OCI-LY3 (cell line): ENCODE measurements around the gene STRBP.

Source experiments
- H2AFZ ChIP-seq: fragments of 200-600, 300-600 bp; shearing (Covaris generic); 2 replicates; pipeline ENCODE4 v1.6.0; 2014; ENCODE audit warnings: antibody characterized with exemption, low read depth, low read length
- H3K27ac ChIP-seq: fragments of 200-600, 300-600 bp; sonication (generic); 2 replicates; pipeline ENCODE4 v1.5.1; 2014; ENCODE audit warnings: mild to moderate bottlenecking, low read length, moderate library complexity, mixed read lengths
- H3K27me3 ChIP-seq: fragments of 200-600, 300-600 bp; sonication (generic); 2 replicates; pipeline ENCODE4 v1.6.1; 2014; ENCODE audit warnings: low read depth, low read length, mixed read lengths
- H3K36me3 ChIP-seq: fragments of 200-600, 300-600 bp; sonication (generic); replicated peaks from 2 replicates; pipeline ENCODE3; 2014; ENCODE audit warnings: low read depth, low read length, mixed read lengths
- H3K4me1 ChIP-seq: fragments of 300-600, 200-600 bp; sonication (generic); 2 replicates; pipeline ENCODE4 v1.6.1; 2014; ENCODE audit warnings: low read length, mixed read lengths
- H3K4me2 ChIP-seq: fragments of 200-600, 300-600 bp; sonication (generic); 2 replicates; pipeline ENCODE4 v1.6.1; 2014; ENCODE audit warnings: low read length, mixed read lengths
- H3K4me3 ChIP-seq: fragments of 300-600, 200-600 bp; sonication (generic); 2 replicates; pipeline ENCODE4 v1.5.1; 2014; ENCODE audit warnings: antibody characterized with exemption, mild to moderate bottlenecking, low read length, moderate library complexity
- H3K79me2 ChIP-seq: fragments of 300-600, 200-600 bp; shearing (Covaris generic); 2 replicates; pipeline ENCODE4 v1.6.1; 2014; ENCODE audit warnings: mild to moderate bottlenecking, low read length, mixed read lengths
- H3K9ac ChIP-seq: fragments of 300-600, 200-600 bp; shearing (Covaris generic); 2 replicates; pipeline ENCODE4 v1.6.0; 2014; ENCODE audit warnings: mild to moderate bottlenecking, low read length, moderate library complexity
- H3K9me3 ChIP-seq: fragments of 200-600, 300-600 bp; shearing (Covaris generic); 2 replicates; pipeline ENCODE4 v1.6.1; 2014; ENCODE audit warnings: low read length, mixed read lengths; ENCODE audit not compliant: insufficient read depth
- H4K20me1 ChIP-seq: fragments of 200-600, 300-600 bp; sonication (generic); 2 replicates; pipeline ENCODE4 v1.6.1; 2016; ENCODE audit warnings: low read length, mixed read lengths; ENCODE audit not compliant: insufficient read depth
- CTCF ChIP-seq: fragments of 200-600, 300-600 bp; sonication (generic); IDR thresholded peaks from 2 replicates; pipeline ENCODE4 v1.5.1; 2014; ENCODE audit warnings: antibody characterized with exemption, low read length, low read depth
- EZH2phosphoT487 ChIP-seq: fragments of 200-600 bp; shearing (Covaris generic); IDR thresholded peaks from 2 replicates; pipeline ENCODE4 v1.6.1; 2018; ENCODE audit warnings: antibody characterized with exemption, mixed run types, low read depth

STRBP gene

DNA sequence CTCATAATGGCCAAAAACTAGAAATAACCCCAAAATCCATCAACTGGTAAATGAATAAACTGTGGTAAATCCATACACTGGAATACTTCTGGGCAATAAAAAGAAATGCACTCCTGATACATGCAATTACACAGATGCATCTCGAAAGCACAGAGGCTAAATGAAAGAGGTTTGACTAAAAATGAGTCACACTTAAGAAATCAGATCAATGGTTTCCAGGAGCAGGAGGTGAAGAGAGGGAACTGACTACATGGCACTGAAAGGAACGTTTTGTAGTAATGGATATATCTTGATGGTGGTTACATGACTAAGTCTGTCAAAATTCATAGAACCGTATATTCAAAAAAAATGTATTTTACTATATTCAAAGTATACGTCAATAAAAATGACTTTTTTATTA, 42.4 kb downstream of the STRBP start:
- TF ChIP-seq EZH2phosphoT487 (no peak), CTCF (no peak)
- no peaks in the 10 kb centered on the region for H3K36me3 ChIP-seq

GRCh38 chr9:123225374-123225813, 43.0 kb downstream of the STRBP start:
- Histone ChIP-seq H3K9me3 (no peaks in the 10 kb centered on the region), H3K9ac (peak overlapping the region; percentile 8; the same call in 1 of the 2 replicates), H2AFZ (no peak overlapping the region), H3K4me3 (peak overlapping the region; percentile 8; the same call in 1 of the 2 replicates), H3K4me2 (peak overlapping the region; percentile 64), H3K36me3 (no peaks in the 10 kb centered on the region), H3K27me3 (no peaks in the 10 kb centered on the region), H3K79me2 (no peaks in the 10 kb centered on the region), H3K4me1 (peaks cover 19% of the 10 kb centered on the region), H4K20me1 (peaks cover 8% of the 10 kb centered on the region; the same call in 1 of the 2 replicates), H3K27ac (no peak overlapping the region)
- TF ChIP-seq CTCF: peak; percentile 66
- TF ChIP-seq EZH2phosphoT487: no peak

More for the DNA sequence above, 42.4 kb downstream of the STRBP start:
- H3K9ac ChIP-seq: 0 out of 2 replicates have a peak overlapping the region, but pooled peaks have one; percentile 8
- H3K9me3 ChIP-seq: no peaks in the 10 kb centered on the region
- H3K27ac ChIP-seq: no peak overlapping the region
- no peaks in the 10 kb centered on the region for H3K79me2 ChIP-seq
- H3K27me3 ChIP-seq: no peaks in the 10 kb centered on the region
- H3K4me3 ChIP-seq: peak overlapping the region; percentile 8; the same call in 1 of the 2 replicates
- H3K4me1 ChIP-seq: peaks cover 19% of the 10 kb centered on the region
- no peak overlapping the region for H2AFZ ChIP-seq
- peaks cover 8% of the 10 kb centered on the region; the same call in 1 of the 2 replicates for H4K20me1 ChIP-seq
- peak overlapping the region; percentile 64; the same call in 1 of the 2 replicates for H3K4me2 ChIP-seq

GRCh38 chr9:123220127-123220526, 48.3 kb downstream of the STRBP start:
- no peaks in the 10 kb centered on the region for H3K79me2 ChIP-seq
- no peaks in the 10 kb centered on the region for H3K9me3 ChIP-seq
- TF ChIP-seq EZH2phosphoT487 (no peak), CTCF (no peak)
- H3K27me3 ChIP-seq: no peaks in the 10 kb centered on the region
- no peak overlapping the region for H3K4me2 ChIP-seq
- no peak overlapping the region for H3K9ac ChIP-seq
- no peak overlapping the region for H2AFZ ChIP-seq
- H3K4me1 ChIP-seq: peaks cover 5% of the 10 kb centered on the region
- H3K27ac ChIP-seq: no peak overlapping the region
- H3K36me3 ChIP-seq: no peaks in the 10 kb centered on the region
- peaks cover 7% of the 10 kb centered on the region; the same call in 1 of the 2 replicates for H4K20me1 ChIP-seq
- no peak overlapping the region for H3K4me3 ChIP-seq

- Histone ChIP-seq H2AFZ (no peak overlapping the region), H3K4me2 (no peak overlapping the region), H3K9ac (no peak overlapping the region), H4K20me1 (peaks cover 4% of the 10 kb centered on the region; the same call in 1 of the 2 replicates), H3K27me3 (no peaks in the 10 kb centered on the region), H3K4me1 (no peaks in the 10 kb centered on the region), H3K36me3 (no peaks in the 10 kb centered on the region), H3K27ac (no peak overlapping the region), H3K79me2 (no peaks in the 10 kb centered on the region), H3K9me3 (no peaks in the 10 kb centered on the region), H3K4me3 (no peak overlapping the region)
- no peak for TF ChIP-seq CTCF
- TF ChIP-seq EZH2phosphoT487: no peak
These were observed 49.6 kb downstream of the STRBP start for GRCh38 chr9:123218831-123219230.
